ENCODE data around the gene ACTG1.
"Not testable (repeated sequence)": the region's sequence is repeated elsewhere in the genome, so short reads cannot be mapped to it uniquely, and the experiment has no call there.

Gene ACTG1

GRCh38 chr17:81531998-81532404 is 19.4 kb upstream of the ACTG1 start:
- not testable (repeated sequence) for DNase-seq

GRCh38 chr17:81531013-81531412 is 18.4 kb upstream of the ACTG1 start:
- not testable (repeated sequence) for DNase-seq

- DNase-seq = no peak
Measured at GRCh38 chr17:81529437-81529803, 16.8 kb upstream of the ACTG1 start.

- no peak for DNase-seq
Measured at GRCh38 chr17:81528651-81529436, 16.2 kb upstream of the ACTG1 start.

- DNase-seq = no peak
Measured at GRCh38 chr17:81528384-81528650, 15.7 kb upstream of the ACTG1 start.

GRCh38 chr17:81527591-81528383 is 15.2 kb upstream of the ACTG1 start, which contains the start of gene FSCN2:
Gene FSCN2, plus strand, starts transcription at chr17:81528377. Its CDS starts 155 bp downstream, at chr17:81528532.
- DNase-seq = no peak

GRCh38 chr17:81526662-81527571 is 14.3 kb upstream of the ACTG1 start:
- no peak for DNase-seq

- DNase-seq = no peak
Measured at GRCh38 chr17:81524865-81525159, 12.2 kb upstream of the ACTG1 start.

GRCh38 chr17:81524039-81524864 is 11.7 kb upstream of the ACTG1 start:
- DNase-seq = no peak

- peak; percentile 80 for DNase-seq
Measured at GRCh38 chr17:81523402-81524038, 10.9 kb upstream of the ACTG1 start.

- peak; percentile 67 for DNase-seq
Measured at GRCh38 chr17:81522491-81523401, 10.1 kb upstream of the ACTG1 start.

- DNase-seq = no peak
Measured at GRCh38 chr17:81520021-81520901, 7.7 kb upstream of the ACTG1 start.

- no peak for DNase-seq
Measured at GRCh38 chr17:81519284-81520020, 6.9 kb upstream of the ACTG1 start.

- no peak for DNase-seq
Measured at GRCh38 chr17:81518785-81519283, 6.2 kb upstream of the ACTG1 start.

GRCh38 chr17:81518113-81518784 is 5.7 kb upstream of the ACTG1 start:
- no peak for DNase-seq

GRCh38 chr17:81517339-81518112 is 4.9 kb upstream of the ACTG1 start:
- DNase-seq = peak; percentile 52

- no peak for DNase-seq
Measured at GRCh38 chr17:81517009-81517338, 4.4 kb upstream of the ACTG1 start.

GRCh38 chr17:81516439-81516838 is 3.8 kb upstream of the ACTG1 start:
- DNase-seq = peak; percentile 39

All from right forelimb (tissue), 1 donor.